Uterus (tissue), 2 donors: ENCODE data around the gene EFCC1.

Experiments
- POLR2A ChIP-seq, 2 donors: fragments of 450-650 bp; IDR thresholded peaks; one replicate each; pipeline ENCODE4 v1.6.1; 2016; ENCODE audit warnings: antibody characterized with exemption in 2 of 2, mild to moderate bottlenecking in 1 of 2, moderate library complexity in 1 of 2
- TF ChIP-seq, protein P1 (sequence below), 4 experiments: fragments of 200-600 bp in 2 of 4; fragments of 450-650 bp in 2 of 4; sonication (generic) in 2 of 4; IDR thresholded peaks; one replicate each; pipeline ENCODE4 v1.5.1; 2016 to 2019; ENCODE audit warnings: antibody characterized with exemption in 4 of 4, mild to moderate bottlenecking in 2 of 4, moderate library complexity in 1 of 4

GRCh38 chr3:128994173-128994512 is 7.0 kb upstream of the EFCC1 start:
- TF ChIP-seq, protein P1, sequence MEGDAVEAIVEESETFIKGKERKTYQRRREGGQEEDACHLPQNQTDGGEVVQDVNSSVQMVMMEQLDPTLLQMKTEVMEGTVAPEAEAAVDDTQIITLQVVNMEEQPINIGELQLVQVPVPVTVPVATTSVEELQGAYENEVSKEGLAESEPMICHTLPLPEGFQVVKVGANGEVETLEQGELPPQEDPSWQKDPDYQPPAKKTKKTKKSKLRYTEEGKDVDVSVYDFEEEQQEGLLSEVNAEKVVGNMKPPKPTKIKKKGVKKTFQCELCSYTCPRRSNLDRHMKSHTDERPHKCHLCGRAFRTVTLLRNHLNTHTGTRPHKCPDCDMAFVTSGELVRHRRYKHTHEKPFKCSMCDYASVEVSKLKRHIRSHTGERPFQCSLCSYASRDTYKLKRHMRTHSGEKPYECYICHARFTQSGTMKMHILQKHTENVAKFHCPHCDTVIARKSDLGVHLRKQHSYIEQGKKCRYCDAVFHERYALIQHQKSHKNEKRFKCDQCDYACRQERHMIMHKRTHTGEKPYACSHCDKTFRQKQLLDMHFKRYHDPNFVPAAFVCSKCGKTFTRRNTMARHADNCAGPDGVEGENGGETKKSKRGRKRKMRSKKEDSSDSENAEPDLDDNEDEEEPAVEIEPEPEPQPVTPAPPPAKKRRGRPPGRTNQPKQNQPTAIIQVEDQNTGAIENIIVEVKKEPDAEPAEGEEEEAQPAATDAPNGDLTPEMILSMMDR (IDR thresholded peaks at IDR 0.05), result no peak
- no peak for TF ChIP-seq POLR2A (IDR thresholded peaks at IDR 0.05)
